Caco-2 (cell line): Measurements from ENCODE around the gene BLTP2. TPM values are rescaled to one million over a fixed set of nuclear protein-coding genes. Genes with fewer than 3 reads are reported as not detected.

Experiments used
- BruUV-seq: library from RNA; stranded (reverse); fragments of 400-500 nt; replicated peaks from 2 replicates; lab custom pipeline; 2021; lab: Mats Ljungman, UMichigan
- CTCF ChIA-PET: fragments of 300-600 bp; sonication (Branson Sonifier 250); formaldehyde crosslinking; loops from one replicate; lab custom pipeline; 2022; ENCODE audit warnings: antibody characterized with exemption; lab: Charles Lee
- POLR2A ChIA-PET: fragments of 300-600 bp; sonication (Branson Sonifier 250); formaldehyde crosslinking; loops from one replicate; lab custom pipeline; 2022; ENCODE audit warnings: antibody characterized with exemption; lab: Charles Lee
- DNase-seq, 2 experiments: peaks; one replicate each; pipeline versions ENCODE4 v3.0.0 to v3.0.0-alpha.2; 2020 to 2022
- H3K27me3 ChIP-seq: replicated peaks from 2 replicates; pipeline ENCODE4 v1.6.0; 2011; ENCODE audit warnings: low read length; ENCODE audit not compliant: control insufficient read depth, insufficient read depth
- H3K36me3 ChIP-seq: 2 replicates; pipeline ENCODE4 v1.5.1; 2011; ENCODE audit warnings: low read length; ENCODE audit not compliant: control insufficient read depth, insufficient read depth
- H3K4me1 ChIP-seq: fragments of 250-450 bp; sonication (Bioruptor Pico); 2 replicates; pipeline ENCODE4 v1.5.1; 2020; ENCODE audit warnings: mild to moderate bottlenecking
- H3K4me3 ChIP-seq: 2 replicates; pipeline ENCODE4 v1.5.1; 2011; ENCODE audit warnings: low read depth, mild to moderate bottlenecking, control low read depth, low read length
- H3K9me3 ChIP-seq: fragments of 250-450 bp; sonication (Bioruptor Pico); 2 replicates; pipeline ENCODE4 v1.5.1; 2020; ENCODE audit warnings: mild to moderate bottlenecking, moderate library complexity
- H3K27ac Mint-ChIP-seq: one replicate; pipeline ENCODE4 v1.8.0; 2022; ENCODE audit warnings: mixed read lengths; ENCODE audit not compliant: unreplicated experiment
- H3K27me3 Mint-ChIP-seq: one replicate; pipeline ENCODE4 v1.8.0; 2022; ENCODE audit warnings: mixed read lengths; ENCODE audit not compliant: insufficient read depth, unreplicated experiment
- H3K36me3 Mint-ChIP-seq: one replicate; pipeline ENCODE4 v1.8.0; 2022; ENCODE audit warnings: mild to moderate bottlenecking, mixed read lengths; ENCODE audit not compliant: insufficient read depth, unreplicated experiment
- H3K4me1 Mint-ChIP-seq: one replicate; pipeline ENCODE4 v1.8.0; 2022; ENCODE audit warnings: low read depth, mixed read lengths; ENCODE audit not compliant: unreplicated experiment
- H3K4me3 Mint-ChIP-seq: one replicate; pipeline ENCODE4 v1.8.0; 2022; ENCODE audit warnings: mild to moderate bottlenecking, moderate library complexity, mixed read lengths; ENCODE audit not compliant: unreplicated experiment
- H3K9me3 Mint-ChIP-seq: one replicate; pipeline ENCODE4 v1.8.0; 2022; ENCODE audit warnings: mixed read lengths; ENCODE audit not compliant: unreplicated experiment
- intact Hi-C: fragments of 100-400 bp; cut with micrococcal nuclease; formaldehyde crosslinking; loops from one replicate; pipeline ENCODE4 v1.10.0; 2022; ENCODE audit not compliant: unreplicated experiment
- total RNA-seq: library from RNA; stranded (reverse); gene quantifications from 2 replicates; pipeline ENCODE4 v1.2.3, GENCODE V29; 2022
- TF ChIP-seq, protein P1 (sequence below), 2 experiments: fragments of 200-600 bp in 1 of 2; IDR thresholded peaks; 1 replicate in 1 of 2; 2 replicates in 1 of 2; pipeline versions ENCODE4 v1.5.1 to v1.8.0; 2011 to 2022; ENCODE audit warnings: antibody characterized with exemption in 1 of 2, control low read depth in 1 of 2, inconsistent platforms in 1 of 2, low read depth in 1 of 2, low read length in 1 of 2, mild to moderate bottlenecking in 1 of 2, moderate library complexity in 1 of 2; ENCODE audit not compliant: insufficient read depth in 1 of 2, severe bottlenecking in 1 of 2, unreplicated experiment in 1 of 2

BLTP2 gene
- total RNA-seq, 1 experiment from 2014 or later = 154 TPM

GRCh38 chr17:28646039-28646754, 1.2 kb upstream of the BLTP2 start:
- TF ChIP-seq, protein P1, sequence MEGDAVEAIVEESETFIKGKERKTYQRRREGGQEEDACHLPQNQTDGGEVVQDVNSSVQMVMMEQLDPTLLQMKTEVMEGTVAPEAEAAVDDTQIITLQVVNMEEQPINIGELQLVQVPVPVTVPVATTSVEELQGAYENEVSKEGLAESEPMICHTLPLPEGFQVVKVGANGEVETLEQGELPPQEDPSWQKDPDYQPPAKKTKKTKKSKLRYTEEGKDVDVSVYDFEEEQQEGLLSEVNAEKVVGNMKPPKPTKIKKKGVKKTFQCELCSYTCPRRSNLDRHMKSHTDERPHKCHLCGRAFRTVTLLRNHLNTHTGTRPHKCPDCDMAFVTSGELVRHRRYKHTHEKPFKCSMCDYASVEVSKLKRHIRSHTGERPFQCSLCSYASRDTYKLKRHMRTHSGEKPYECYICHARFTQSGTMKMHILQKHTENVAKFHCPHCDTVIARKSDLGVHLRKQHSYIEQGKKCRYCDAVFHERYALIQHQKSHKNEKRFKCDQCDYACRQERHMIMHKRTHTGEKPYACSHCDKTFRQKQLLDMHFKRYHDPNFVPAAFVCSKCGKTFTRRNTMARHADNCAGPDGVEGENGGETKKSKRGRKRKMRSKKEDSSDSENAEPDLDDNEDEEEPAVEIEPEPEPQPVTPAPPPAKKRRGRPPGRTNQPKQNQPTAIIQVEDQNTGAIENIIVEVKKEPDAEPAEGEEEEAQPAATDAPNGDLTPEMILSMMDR (IDR thresholded peaks at IDR 0.05; ENCODE audit: insufficient read depth in 1 of 2, low read depth in 1 of 2, low read length in 1 of 2, severe bottlenecking in 1 of 2, unreplicated experiment in 1 of 2) = no peak
- no peak overlapping the region for H3K4me3 ChIP-seq
- Mint-ChIP-seq H3K36me3 (peaks cover 64% of the 10 kb centered on the region), H3K4me1 (peaks cover 26% of the 10 kb centered on the region), H3K27ac (peak overlapping the region; percentile 85), H3K27me3 (no peaks in the 10 kb centered on the region), H3K4me3 (peak overlapping the region; percentile 94), H3K9me3 (no peaks in the 10 kb centered on the region)
- ChIA-PET POLR2A (interaction anchor here (1.0 to 1.8 kb wide), 4 partner anchors 16 to 99 kb away, joined by 4 to 23 read pairs (median 10); partner anchors contain the start of genes RPL23A, SDF2 and SUPT6H), CTCF (interaction anchor here (0.8 to 2.6 kb wide), 8 partner anchors 16 to 311 kb away, joined by 3 to 26 read pairs (median 4); partner anchors contain the start of genes IFT20, RPL23A, SDF2 and SUPT6H)
- DNase-seq = no peak
- H3K4me1 ChIP-seq = peaks cover 23% of the 10 kb centered on the region
- intact Hi-C loops = loop anchor here (10.0 kb wide), 1 partner anchor 51 kb away; the partner anchor contains the start of gene SPAG5
- BruUV-seq = no TSS peak
- no peaks in the 10 kb centered on the region for H3K9me3 ChIP-seq
- H3K27me3 ChIP-seq = no peaks in the 10 kb centered on the region
- H3K36me3 ChIP-seq = peaks cover 4% of the 10 kb centered on the region; the same call in 1 of the 2 replicates

DNA sequence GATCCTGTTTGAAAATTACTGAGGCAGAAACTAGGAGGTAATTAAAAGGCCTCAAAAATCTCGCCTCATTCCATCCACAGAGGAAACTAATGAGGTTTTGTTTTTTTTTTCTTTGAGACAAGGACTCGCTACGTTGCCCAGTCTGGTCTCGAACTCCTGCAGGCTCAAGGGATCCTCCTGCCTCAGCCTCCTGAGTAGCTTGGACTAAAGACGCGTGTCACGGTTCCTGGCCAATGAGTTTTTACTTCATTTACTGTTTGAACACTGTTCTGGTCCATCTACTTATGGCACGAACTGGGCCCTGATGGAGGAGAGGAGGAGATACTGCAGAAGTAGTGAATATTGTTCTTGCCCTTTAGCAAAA, 600 bp upstream of the BLTP2 start:
- Histone ChIP-seq H3K36me3 (peaks cover 4% of the 10 kb centered on the region; the same call in 1 of the 2 replicates), H3K27me3 (no peaks in the 10 kb centered on the region), H3K9me3 (no peaks in the 10 kb centered on the region), H3K4me1 (peaks cover 23% of the 10 kb centered on the region), H3K4me3 (peak overlapping the region; percentile 62)
- H3K4me3 Mint-ChIP-seq = peak overlapping the region; percentile 94
- TSS peak; percentile 96 for BruUV-seq
- no peak for DNase-seq
- peaks cover 70% of the 10 kb centered on the region for H3K36me3 Mint-ChIP-seq
- intact Hi-C loops = loop anchor here (1.0 to 10.0 kb wide), 5 partner anchors 17 to 81 kb away; partner anchors contain the start of genes RPL23A, SPAG5, SUPT6H and TLCD1
- H3K27ac Mint-ChIP-seq = peak overlapping the region; percentile 85
- no peaks in the 10 kb centered on the region for H3K9me3 Mint-ChIP-seq
- CTCF ChIA-PET = interaction anchor here (0.6 to 2.6 kb wide), 7 partner anchors 16 to 98 kb away, joined by 3 to 26 read pairs (median 4); partner anchors contain the start of genes PIGS, RPL23A, SDF2 and SUPT6H
- peaks cover 26% of the 10 kb centered on the region for H3K4me1 Mint-ChIP-seq
- POLR2A ChIA-PET = interaction anchor here (0.5 to 2.2 kb wide), 11 partner anchors 16 to 306 kb away, joined by 3 to 13 read pairs (median 5); partner anchors contain the start of genes PHF12, PIGS, RPL23A and SDF2
- TF ChIP-seq, protein P1 (IDR thresholded peaks at IDR 0.05; ENCODE audit: insufficient read depth in 1 of 2, low read depth in 1 of 2, low read length in 1 of 2, severe bottlenecking in 1 of 2, unreplicated experiment in 1 of 2) = no peak
- no peaks in the 10 kb centered on the region for H3K27me3 Mint-ChIP-seq
